GM12878 (cell line): ENCODE data around the gene SEC23A. TPM values are rescaled to one million over a fixed set of nuclear protein-coding genes. Genes with fewer than 3 reads are reported as not detected.

Experiments
- BCL11A ChIP-seq: IDR thresholded peaks from 2 replicates; pipeline ENCODE4 v1.6.1; 2011; ENCODE audit warnings: low read depth, low read length
- EED ChIP-seq: sonication (generic); IDR thresholded peaks from 2 replicates; pipeline ENCODE4 v1.6.1; 2016; ENCODE audit warnings: antibody characterized with exemption, low read depth
- FOS ChIP-seq: IDR thresholded peaks from 3 replicates; pipeline ENCODE4 v1.6.1; 2011; ENCODE audit warnings: borderline replicate concordance; ENCODE audit not compliant: insufficient read length; ENCODE audit errors: extremely low read depth
- GATAD2B ChIP-seq: fragments of 450-650 bp; conservative IDR thresholded peaks from 2 replicates; pipeline ENCODE4 v1.6.1; 2017; ENCODE audit warnings: low read depth, mild to moderate bottlenecking, moderate library complexity
- HDAC2 ChIP-seq: fragments of 200-600 bp; sonication (generic); IDR thresholded peaks from 2 replicates; pipeline ENCODE4 v1.6.1; 2017
- HDAC6 ChIP-seq: fragments of 200-600 bp; sonication (generic); IDR thresholded peaks from one replicate; pipeline ENCODE4 v1.8.0; 2017; ENCODE audit warnings: antibody characterized with exemption; ENCODE audit not compliant: unreplicated experiment
- HDGF ChIP-seq: fragments of 450-650 bp; IDR thresholded peaks from 2 replicates; pipeline ENCODE4 v1.6.1; 2016; ENCODE audit warnings: antibody characterized with exemption
- IRF4 ChIP-seq: IDR thresholded peaks from 2 replicates; pipeline ENCODE4 v1.6.1; 2011; ENCODE audit warnings: low read depth, low read length
- KDM1A ChIP-seq: fragments of 200-600 bp; sonication (generic); IDR thresholded peaks from 2 replicates; pipeline ENCODE4 v1.6.1; 2016; ENCODE audit warnings: borderline replicate concordance
- MYC ChIP-seq: IDR thresholded peaks from 2 replicates; pipeline ENCODE4 v1.6.1; 2011; ENCODE audit warnings: mild to moderate bottlenecking, low read length, moderate library complexity, inconsistent platforms; ENCODE audit not compliant: insufficient read depth, insufficient replicate concordance, insufficient read length, severe bottlenecking
- NR2C1 ChIP-seq: fragments of 450-650 bp; IDR thresholded peaks from 2 replicates; pipeline ENCODE4 v1.6.1; 2017; ENCODE audit warnings: antibody characterized with exemption, mild to moderate bottlenecking, moderate library complexity
- PAX5 ChIP-seq: IDR thresholded peaks from 2 replicates; pipeline ENCODE4 v1.6.1; 2011; ENCODE audit warnings: low read depth, low read length, borderline replicate concordance
- POLR2AphosphoS2 ChIP-seq: IDR thresholded peaks from 2 replicates; pipeline ENCODE4 v1.6.1; 2011; ENCODE audit warnings: low read depth, mild to moderate bottlenecking, low read length, improper control_type of control experiment, moderate library complexity
- SUZ12 ChIP-seq: fragments of 200-600 bp; sonication (generic); IDR thresholded peaks from one replicate; pipeline ENCODE4 v1.6.1; 2018; ENCODE audit warnings: antibody characterized with exemption, mild to moderate bottlenecking; ENCODE audit not compliant: unreplicated experiment
- TAF1 ChIP-seq: IDR thresholded peaks from 2 replicates; pipeline ENCODE4 v1.6.1; 2011; ENCODE audit warnings: mild to moderate bottlenecking, low read depth, low read length, borderline replicate concordance
- TARDBP ChIP-seq: IDR thresholded peaks from 2 replicates; pipeline ENCODE4 v1.6.1; 2016; ENCODE audit warnings: borderline replicate concordance
- YY1 ChIP-seq: IDR thresholded peaks from 2 replicates; pipeline ENCODE4 v1.6.1; 2011; ENCODE audit warnings: low read depth, mild to moderate bottlenecking, low read length
- ZNF622 ChIP-seq: fragments of 450-650 bp; IDR thresholded peaks from 2 replicates; pipeline ENCODE4 v1.6.1; 2017; ENCODE audit warnings: mild to moderate bottlenecking, inconsistent platforms
- ZSCAN29 ChIP-seq: fragments of 450-650 bp; IDR thresholded peaks from 2 replicates; pipeline ENCODE4 v1.6.1; 2017; ENCODE audit warnings: mild to moderate bottlenecking, moderate library complexity
- polyA plus RNA-seq, 11 experiments: library from polyadenylated mRNA; depleted of rRNA in 4 of 11; unstranded in 6 of 11; stranded (reverse) in 5 of 11; fragments of >200 nt; fragmentation: Nextera tagmentation in 4 of 11; fragmentation: Illumina TruSeq in 1 of 11; extraction: Ambion mirVana in 4 of 11; extraction: Trizol in 1 of 11; gene quantifications; 1 replicate in 1 of 11; 2 replicates in 10 of 11; pipeline versions ENCODE4 v1.2.1 to v1.2.3, GENCODE V29; 2011 to 2016; ENCODE audit warnings: inconsistent platforms in 2 of 11, missing spikeins in 2 of 11, low read depth in 1 of 11
- total RNA-seq, 4 experiments: library from RNA; depleted of rRNA in 3 of 4; stranded (reverse); fragments of >200 nt in 3 of 4; fragmentation: Illumina TruSeq in 1 of 4; extraction: Trizol in 1 of 4; gene quantifications; 2 replicates each; pipeline versions ENCODE4 v1.2.1 to v1.2.3, GENCODE V29; 2013 to 2021
- TF ChIP-seq, protein P1 (sequence below): fragments of 150-350 bp; IDR thresholded peaks from 2 replicates; pipeline ENCODE4 v1.6.1; 2016; ENCODE audit warnings: low read depth, low read length
- TF ChIP-seq, protein P2 (sequence below): fragments of 150-350 bp; IDR thresholded peaks from 2 replicates; pipeline ENCODE4 v1.6.1; 2014; ENCODE audit warnings: mild to moderate bottlenecking, low read depth, low read length
- TF ChIP-seq, protein P3 (sequence below): IDR thresholded peaks from 2 replicates; pipeline ENCODE4 v1.6.1; 2012; ENCODE audit warnings: low read depth, low read length, improper control_type of control experiment
- TF ChIP-seq, protein P4 (sequence below): fragments of 450-650 bp; IDR thresholded peaks from 2 replicates; pipeline ENCODE4 v1.6.1; 2017; ENCODE audit warnings: borderline replicate concordance
- TF ChIP-seq, protein P5 (sequence below): IDR thresholded peaks from 2 replicates; pipeline ENCODE4 v1.6.1; 2012; ENCODE audit warnings: low read depth, low read length, improper control_type of control experiment

SEC23A gene
- total and polyA plus RNA-seq, 10 of the 15 experiments (the other 5 are each of a cell fraction or from before 2014, with no cell fraction given), result 13.6 to 63.8 (median 37.3) TPM

DNA sequence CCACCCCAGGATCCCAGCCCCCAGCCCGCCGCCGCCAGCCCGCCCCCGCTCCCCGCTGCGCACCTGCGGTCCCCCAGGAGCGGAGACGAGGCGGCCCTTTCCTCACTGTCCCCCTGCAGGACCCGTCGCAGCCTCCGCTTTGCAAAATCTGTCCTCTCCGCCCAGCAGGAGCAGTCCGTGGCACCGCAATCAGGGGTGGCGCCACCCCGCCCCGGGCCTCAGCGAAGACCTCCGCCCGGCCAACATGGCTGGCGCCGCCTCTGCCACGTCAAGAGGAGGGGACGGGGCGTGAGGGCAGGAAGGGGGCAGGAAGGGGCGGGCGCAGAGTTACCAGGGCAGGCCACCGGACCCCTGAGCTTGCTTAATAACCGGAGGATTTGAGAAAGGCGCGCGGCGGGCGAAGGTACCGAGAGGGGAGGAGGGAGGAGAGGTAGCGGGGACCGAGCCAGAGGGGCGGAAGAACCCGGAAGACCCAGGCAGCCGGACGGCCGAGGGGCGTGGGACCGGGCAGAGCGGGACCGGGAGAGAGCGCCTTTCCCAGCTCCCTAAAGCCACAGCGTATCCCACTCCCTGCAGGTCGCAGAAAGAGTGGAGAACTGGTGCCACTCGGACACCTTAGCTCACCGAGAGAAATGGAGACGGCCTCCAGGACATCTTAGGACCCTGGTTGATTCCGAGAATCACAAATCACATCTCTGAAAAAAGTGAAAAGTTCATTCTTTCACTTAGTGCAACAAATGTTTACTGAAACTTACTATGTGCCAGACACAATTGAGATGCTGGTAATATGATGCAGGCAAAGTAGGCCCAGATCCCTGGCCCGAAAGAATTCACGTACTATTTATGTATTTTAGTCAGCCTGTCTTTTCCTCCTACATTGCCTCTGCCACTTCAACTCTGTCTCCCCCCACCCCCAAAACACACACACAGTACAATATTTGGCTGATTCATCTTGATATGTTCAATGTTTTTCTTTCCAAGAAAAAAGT, at the start of gene SEC23A (continued):
- TF ChIP-seq, protein P1, sequence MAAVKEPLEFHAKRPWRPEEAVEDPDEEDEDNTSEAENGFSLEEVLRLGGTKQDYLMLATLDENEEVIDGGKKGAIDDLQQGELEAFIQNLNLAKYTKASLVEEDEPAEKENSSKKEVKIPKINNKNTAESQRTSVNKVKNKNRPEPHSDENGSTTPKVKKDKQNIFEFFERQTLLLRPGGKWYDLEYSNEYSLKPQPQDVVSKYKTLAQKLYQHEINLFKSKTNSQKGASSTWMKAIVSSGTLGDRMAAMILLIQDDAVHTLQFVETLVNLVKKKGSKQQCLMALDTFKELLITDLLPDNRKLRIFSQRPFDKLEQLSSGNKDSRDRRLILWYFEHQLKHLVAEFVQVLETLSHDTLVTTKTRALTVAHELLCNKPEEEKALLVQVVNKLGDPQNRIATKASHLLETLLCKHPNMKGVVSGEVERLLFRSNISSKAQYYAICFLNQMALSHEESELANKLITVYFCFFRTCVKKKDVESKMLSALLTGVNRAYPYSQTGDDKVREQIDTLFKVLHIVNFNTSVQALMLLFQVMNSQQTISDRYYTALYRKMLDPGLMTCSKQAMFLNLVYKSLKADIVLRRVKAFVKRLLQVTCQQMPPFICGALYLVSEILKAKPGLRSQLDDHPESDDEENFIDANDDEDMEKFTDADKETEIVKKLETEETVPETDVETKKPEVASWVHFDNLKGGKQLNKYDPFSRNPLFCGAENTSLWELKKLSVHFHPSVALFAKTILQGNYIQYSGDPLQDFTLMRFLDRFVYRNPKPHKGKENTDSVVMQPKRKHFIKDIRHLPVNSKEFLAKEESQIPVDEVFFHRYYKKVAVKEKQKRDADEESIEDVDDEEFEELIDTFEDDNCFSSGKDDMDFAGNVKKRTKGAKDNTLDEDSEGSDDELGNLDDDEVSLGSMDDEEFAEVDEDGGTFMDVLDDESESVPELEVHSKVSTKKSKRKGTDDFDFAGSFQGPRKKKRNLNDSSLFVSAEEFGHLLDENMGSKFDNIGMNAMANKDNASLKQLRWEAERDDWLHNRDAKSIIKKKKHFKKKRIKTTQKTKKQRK, result no peak
- TF ChIP-seq IRF4 (no peak), SUZ12 (no peak), TAF1 (peak; percentile 75; the same call in 1 of the 2 replicates), YY1 (peak; percentile 93), GATAD2B (no peak; the same call in 1 of the 2 replicates), HDAC6 (no peak), MYC (no peak), FOS (no peak), ZNF622 (no peak), HDAC2 (no peak), KDM1A (no peak), PAX5 (no peak), POLR2AphosphoS2 (peak; percentile 84), BCL11A (no peak), TARDBP (no peak), ZSCAN29 (no peak), HDGF (peak; percentile 70), NR2C1 (no peak), EED (0 out of 2 replicates have a peak, but pooled peaks have one; percentile 41)
- TF ChIP-seq, protein P2, sequence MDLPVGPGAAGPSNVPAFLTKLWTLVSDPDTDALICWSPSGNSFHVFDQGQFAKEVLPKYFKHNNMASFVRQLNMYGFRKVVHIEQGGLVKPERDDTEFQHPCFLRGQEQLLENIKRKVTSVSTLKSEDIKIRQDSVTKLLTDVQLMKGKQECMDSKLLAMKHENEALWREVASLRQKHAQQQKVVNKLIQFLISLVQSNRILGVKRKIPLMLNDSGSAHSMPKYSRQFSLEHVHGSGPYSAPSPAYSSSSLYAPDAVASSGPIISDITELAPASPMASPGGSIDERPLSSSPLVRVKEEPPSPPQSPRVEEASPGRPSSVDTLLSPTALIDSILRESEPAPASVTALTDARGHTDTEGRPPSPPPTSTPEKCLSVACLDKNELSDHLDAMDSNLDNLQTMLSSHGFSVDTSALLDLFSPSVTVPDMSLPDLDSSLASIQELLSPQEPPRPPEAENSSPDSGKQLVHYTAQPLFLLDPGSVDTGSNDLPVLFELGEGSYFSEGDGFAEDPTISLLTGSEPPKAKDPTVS, result no peak
- TF ChIP-seq, protein P3, sequence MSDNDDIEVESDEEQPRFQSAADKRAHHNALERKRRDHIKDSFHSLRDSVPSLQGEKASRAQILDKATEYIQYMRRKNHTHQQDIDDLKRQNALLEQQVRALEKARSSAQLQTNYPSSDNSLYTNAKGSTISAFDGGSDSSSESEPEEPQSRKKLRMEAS, result peak; percentile 77
- TF ChIP-seq, protein P4, sequence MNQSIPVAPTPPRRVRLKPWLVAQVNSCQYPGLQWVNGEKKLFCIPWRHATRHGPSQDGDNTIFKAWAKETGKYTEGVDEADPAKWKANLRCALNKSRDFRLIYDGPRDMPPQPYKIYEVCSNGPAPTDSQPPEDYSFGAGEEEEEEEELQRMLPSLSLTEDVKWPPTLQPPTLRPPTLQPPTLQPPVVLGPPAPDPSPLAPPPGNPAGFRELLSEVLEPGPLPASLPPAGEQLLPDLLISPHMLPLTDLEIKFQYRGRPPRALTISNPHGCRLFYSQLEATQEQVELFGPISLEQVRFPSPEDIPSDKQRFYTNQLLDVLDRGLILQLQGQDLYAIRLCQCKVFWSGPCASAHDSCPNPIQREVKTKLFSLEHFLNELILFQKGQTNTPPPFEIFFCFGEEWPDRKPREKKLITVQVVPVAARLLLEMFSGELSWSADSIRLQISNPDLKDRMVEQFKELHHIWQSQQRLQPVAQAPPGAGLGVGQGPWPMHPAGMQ, result no peak
- TF ChIP-seq, protein P5, sequence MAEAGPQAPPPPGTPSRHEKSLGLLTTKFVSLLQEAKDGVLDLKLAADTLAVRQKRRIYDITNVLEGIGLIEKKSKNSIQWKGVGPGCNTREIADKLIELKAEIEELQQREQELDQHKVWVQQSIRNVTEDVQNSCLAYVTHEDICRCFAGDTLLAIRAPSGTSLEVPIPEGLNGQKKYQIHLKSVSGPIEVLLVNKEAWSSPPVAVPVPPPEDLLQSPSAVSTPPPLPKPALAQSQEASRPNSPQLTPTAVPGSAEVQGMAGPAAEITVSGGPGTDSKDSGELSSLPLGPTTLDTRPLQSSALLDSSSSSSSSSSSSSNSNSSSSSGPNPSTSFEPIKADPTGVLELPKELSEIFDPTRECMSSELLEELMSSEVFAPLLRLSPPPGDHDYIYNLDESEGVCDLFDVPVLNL, result no peak; the same call in 1 of the 2 replicates
